Body of pancreas (tissue), 4 donors: ENCODE results near the gene FBXO9. TPM values are rescaled to one million over a fixed set of nuclear protein-coding genes. Genes with fewer than 3 reads are reported as not detected.

Experiments
- ATAC-seq: fragments of 150-250 bp; one replicate; pipeline ENCODE4 v1.9.1; 2016
- DNase-seq, 4 donors: peaks; one replicate each; pipeline ENCODE4 v3.0.0-alpha.2; 2019
- H3K27ac ChIP-seq, 4 donors: fragments of 200-600 bp; sonication (generic); 1 replicate in 3 of 4; 2 replicates in 1 of 4; pipeline versions ENCODE4 v1.5.1 to v1.6.1; 2016 to 2019; ENCODE audit warnings: mild to moderate bottlenecking in 1 of 4, mixed read lengths in 1 of 4, moderate library complexity in 1 of 4
- H3K27me3 ChIP-seq, 2 donors: fragments of 200-600 bp; sonication (generic); one replicate each; pipeline ENCODE4 v1.6.0; 2016; ENCODE audit warnings: mild to moderate bottlenecking in 1 of 2
- H3K36me3 ChIP-seq, 2 donors: fragments of 200-600 bp; sonication (generic); replicated peaks in 1 of 2; 2 replicates each; pipeline ENCODE4 v1.5.1; 2016; ENCODE audit warnings: low read depth in 2 of 2; ENCODE audit not compliant: insufficient read depth in 1 of 2
- H3K4me1 ChIP-seq: fragments of 200-600 bp; sonication (generic); one replicate; pipeline ENCODE4 v1.6.0; 2016
- H3K4me3 ChIP-seq, 2 donors: fragments of 200-600 bp; sonication (generic); 1 replicate in 1 of 2; 2 replicates in 1 of 2; pipeline ENCODE4 v1.5.1; 2016 to 2019
- H3K9me3 ChIP-seq, 3 donors: fragments of 200-600 bp; sonication (generic); 1 replicate in 2 of 3; 2 replicates in 1 of 3; pipeline ENCODE4 v1.5.1; 2016
- POLR2A ChIP-seq, 3 donors: fragments of 450-650 bp; IDR thresholded peaks; one replicate each; pipeline ENCODE4 v1.6.1; 2016; ENCODE audit warnings: antibody characterized with exemption in 3 of 3, mild to moderate bottlenecking in 2 of 3
- WGBS, 2 donors: methylation state at CpG; one replicate each; pipeline ENCODE4 v1.1.5; 2017; 5-methylcytosine and 5-hydroxymethylcytosine counted together
- intact Hi-C: fragments of 100-400 bp; cut with DNase I; formaldehyde crosslinking; loops from one replicate; pipeline ENCODE4 v1.15.1; 2023
- total RNA-seq, 2 donors: library from RNA; depleted of rRNA; stranded (reverse); fragments of >200 nt; gene quantifications; one replicate each; pipeline ENCODE4 v1.1.0, GENCODE V29; 2016
- TF ChIP-seq, protein P1 (sequence below), 7 experiments: fragments of 450-650 bp in 4 of 7; fragments of 200-600 bp in 3 of 7; sonication (generic) in 3 of 7; IDR thresholded peaks; one replicate each; pipeline ENCODE4 v1.5.1; 2016 to 2019; ENCODE audit warnings: antibody characterized with exemption in 7 of 7

FBXO9 gene
- total RNA-seq, 2 donors from 2014 or later, result 53.7 to 69.0 TPM

DNA sequence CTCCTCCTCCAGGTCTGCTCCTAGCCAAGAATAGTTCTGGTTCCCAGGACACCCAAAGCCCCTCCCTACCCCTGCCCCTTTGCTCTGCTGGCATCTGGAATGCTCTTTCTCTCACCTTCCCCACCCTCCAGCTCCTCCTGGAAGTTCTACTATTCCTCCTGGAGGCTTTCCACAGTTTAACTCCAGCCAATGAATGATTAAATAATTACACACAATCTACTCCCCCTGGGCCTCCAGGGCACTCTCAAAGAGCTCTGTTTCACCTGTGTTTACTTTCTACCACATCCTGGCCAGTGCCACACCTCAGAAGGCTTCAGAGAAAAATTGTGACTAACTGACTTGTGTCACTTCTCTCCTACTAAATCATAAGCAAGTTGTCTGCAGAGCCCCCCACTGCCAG is 47.2 kb downstream of the FBXO9 start:
- Histone ChIP-seq H3K4me1 (peaks cover 16% of the 10 kb centered on the region), H3K36me3 (no peaks in the 10 kb centered on the region), H3K9me3 (no peaks in the 10 kb centered on the region), H3K4me3 (no peak overlapping the region), H3K27ac (peak overlapping the region in 3 of 4 donors; percentile 2 to 66 (median 33)), H3K27me3 (no peaks in the 10 kb centered on the region)
- peak; percentile 81 for ATAC-seq
- peak in 3 of 4 donors; percentile 37 to 50 (median 42) for DNase-seq
- intact Hi-C loops, result no loop called here
- no peak for TF ChIP-seq POLR2A (IDR thresholded peaks at IDR 0.05)
- TF ChIP-seq, protein P1, sequence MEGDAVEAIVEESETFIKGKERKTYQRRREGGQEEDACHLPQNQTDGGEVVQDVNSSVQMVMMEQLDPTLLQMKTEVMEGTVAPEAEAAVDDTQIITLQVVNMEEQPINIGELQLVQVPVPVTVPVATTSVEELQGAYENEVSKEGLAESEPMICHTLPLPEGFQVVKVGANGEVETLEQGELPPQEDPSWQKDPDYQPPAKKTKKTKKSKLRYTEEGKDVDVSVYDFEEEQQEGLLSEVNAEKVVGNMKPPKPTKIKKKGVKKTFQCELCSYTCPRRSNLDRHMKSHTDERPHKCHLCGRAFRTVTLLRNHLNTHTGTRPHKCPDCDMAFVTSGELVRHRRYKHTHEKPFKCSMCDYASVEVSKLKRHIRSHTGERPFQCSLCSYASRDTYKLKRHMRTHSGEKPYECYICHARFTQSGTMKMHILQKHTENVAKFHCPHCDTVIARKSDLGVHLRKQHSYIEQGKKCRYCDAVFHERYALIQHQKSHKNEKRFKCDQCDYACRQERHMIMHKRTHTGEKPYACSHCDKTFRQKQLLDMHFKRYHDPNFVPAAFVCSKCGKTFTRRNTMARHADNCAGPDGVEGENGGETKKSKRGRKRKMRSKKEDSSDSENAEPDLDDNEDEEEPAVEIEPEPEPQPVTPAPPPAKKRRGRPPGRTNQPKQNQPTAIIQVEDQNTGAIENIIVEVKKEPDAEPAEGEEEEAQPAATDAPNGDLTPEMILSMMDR (IDR thresholded peaks at IDR 0.05), result no peak

DNA sequence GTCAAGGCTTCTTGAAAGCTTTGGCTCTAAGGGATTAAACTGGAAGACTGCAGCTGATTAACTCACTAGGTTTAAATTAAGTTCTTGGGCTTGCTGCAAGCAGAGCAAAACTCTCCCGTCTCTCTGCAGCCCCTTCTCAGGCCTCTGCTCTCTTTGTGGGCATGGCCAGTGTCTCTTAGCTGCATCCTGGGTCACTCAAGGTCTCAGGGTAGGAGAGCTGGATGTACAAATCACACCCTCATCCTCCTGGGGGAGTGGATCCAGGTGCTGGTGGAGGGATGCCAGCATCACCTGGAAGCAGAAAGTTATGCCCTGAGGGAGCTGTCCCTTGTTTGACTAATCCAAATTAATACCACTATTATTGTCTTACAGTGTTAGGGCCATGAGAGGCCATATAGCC is 47.7 kb downstream of the FBXO9 start:
- TF ChIP-seq POLR2A (IDR thresholded peaks at IDR 0.05), result no peak
- TF ChIP-seq, protein P1 (IDR thresholded peaks at IDR 0.05), result no peak
- Histone ChIP-seq H3K36me3 (no peaks in the 10 kb centered on the region), H3K9me3 (no peaks in the 10 kb centered on the region), H3K4me1 (peaks cover 16% of the 10 kb centered on the region), H3K27me3 (no peaks in the 10 kb centered on the region), H3K4me3 (no peak overlapping the region), H3K27ac (peak overlapping the region in 3 of 4 donors; percentile 2 to 66 (median 33))
- intact Hi-C loops, result no loop called here
- WGBS, 2 donors, result 26 to 83% methylated on average over 1 of the region's 1 CpG
- DNase-seq (no peak), ATAC-seq (peak; percentile 31)

DNA sequence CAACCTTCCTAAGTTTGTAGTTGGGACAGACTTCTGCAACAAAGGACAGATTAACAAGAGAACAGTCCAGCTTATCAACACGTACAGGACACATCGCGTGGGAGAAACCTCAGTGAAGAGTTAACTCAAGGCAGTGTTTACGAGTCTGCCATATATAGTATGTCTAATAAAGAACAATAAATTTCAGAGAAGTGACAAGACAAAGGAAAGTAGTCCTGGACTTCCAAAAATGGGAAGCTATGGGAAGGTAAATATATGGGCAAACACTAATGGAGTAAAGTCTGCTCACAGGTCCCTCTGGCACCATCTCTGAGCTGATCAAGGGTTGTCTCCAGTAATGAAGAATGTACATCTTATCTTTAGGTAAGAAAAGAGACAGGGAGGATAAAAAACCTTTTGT is 48.5 kb downstream of the FBXO9 start:
- Histone ChIP-seq H3K4me1 (peaks cover 16% of the 10 kb centered on the region), H3K27ac (no peak overlapping the region), H3K4me3 (no peak overlapping the region), H3K36me3 (no peaks in the 10 kb centered on the region), H3K27me3 (no peaks in the 10 kb centered on the region), H3K9me3 (no peaks in the 10 kb centered on the region)
- 56 to 77% methylated on average over 4 of the region's 4 CpGs for whole genome bisulfite sequencing, 2 donors
- no peak for ATAC-seq
- DNase-seq, result no peak
- intact Hi-C loops, result no loop called here
- TF ChIP-seq, protein P1 (IDR thresholded peaks at IDR 0.05), result no peak
- no peak for TF ChIP-seq POLR2A (IDR thresholded peaks at IDR 0.05)

DNA sequence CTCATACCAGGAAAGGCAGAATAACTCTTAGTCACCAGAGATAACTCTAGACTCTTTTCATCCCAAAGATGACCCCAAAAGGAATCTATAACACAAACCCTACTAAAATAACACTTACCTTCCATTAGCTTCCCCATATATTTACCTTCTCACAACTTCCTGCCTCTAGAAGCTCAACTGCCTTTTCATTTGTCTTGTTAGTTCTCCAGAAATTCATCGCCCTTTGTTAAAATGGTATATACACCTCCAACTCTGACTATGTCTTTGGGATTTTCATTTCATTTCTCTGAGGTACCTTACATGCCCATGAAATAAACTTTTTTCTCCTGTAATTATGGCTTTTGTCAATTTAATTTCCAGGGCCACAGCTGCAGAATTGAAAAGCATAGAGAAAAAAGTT is 49.9 kb downstream of the FBXO9 start:
- Histone ChIP-seq H3K36me3 (no peaks in the 10 kb centered on the region), H3K4me3 (no peak overlapping the region), H3K27ac (no peak overlapping the region), H3K9me3 (no peaks in the 10 kb centered on the region), H3K4me1 (peaks cover 22% of the 10 kb centered on the region), H3K27me3 (no peaks in the 10 kb centered on the region)
- intact Hi-C loops, result no loop called here
- TF ChIP-seq POLR2A (IDR thresholded peaks at IDR 0.05), result no peak
- TF ChIP-seq, protein P1 (IDR thresholded peaks at IDR 0.05), result no peak
- ATAC-seq (no peak), DNase-seq (no peak)
- 97 to 100% methylated on average over 1 of the region's 1 CpG for WGBS, 2 donors

DNA sequence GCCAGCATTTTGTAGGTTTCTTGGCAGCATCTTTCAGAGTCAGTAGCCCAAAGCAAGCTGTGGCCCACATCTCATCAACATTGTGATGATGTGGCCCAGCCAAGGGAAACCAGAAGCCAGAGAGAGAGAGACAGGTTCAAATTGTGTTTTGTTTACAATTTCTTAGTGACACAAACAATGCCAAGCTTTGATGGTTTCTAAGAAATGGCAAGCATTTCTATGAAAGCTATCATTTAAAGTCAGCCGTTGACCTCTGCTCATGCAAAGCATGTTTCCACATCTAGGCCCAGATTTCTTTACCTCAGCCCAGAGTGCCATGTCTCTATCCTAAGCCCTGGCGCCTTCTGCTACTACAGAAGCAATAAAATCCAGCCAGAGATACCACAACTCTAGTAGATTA is 50.5 kb downstream of the FBXO9 start:
- Histone ChIP-seq H3K36me3 (no peaks in the 10 kb centered on the region), H3K4me3 (no peak overlapping the region), H3K27ac (no peak overlapping the region)

More for the DNA sequence above, 50.5 kb downstream of the FBXO9 start:
- H3K27me3 ChIP-seq, result no peaks in the 10 kb centered on the region
- peaks cover 26% of the 10 kb centered on the region for H3K4me1 ChIP-seq
- WGBS, 2 donors, result 81 to 87% methylated on average over 2 of the region's 2 CpGs
- TF ChIP-seq, protein P1 (IDR thresholded peaks at IDR 0.05), result no peak
- TF ChIP-seq POLR2A (IDR thresholded peaks at IDR 0.05), result no peak
- H3K9me3 ChIP-seq, result no peaks in the 10 kb centered on the region
- intact Hi-C loops, result no loop called here
- DNase-seq, result no peak
- ATAC-seq, result no peak
